WTC11 (cell line): ENCODE results near the gene KIAA1210. TPM values are rescaled to one million over a fixed set of nuclear protein-coding genes. Genes with fewer than 3 reads are reported as not detected.

Source experiments
- ATAC-seq: fragments of 200-7000 bp; cut with Tn5 transposase; 2 replicates; pipeline ENCODE4 v1.10.0; 2021; ENCODE audit warnings: mild to moderate bottlenecking, moderate library complexity
- CTCF ChIA-PET: fragments of 300-600 bp; sonication (Branson Sonifier 250); formaldehyde crosslinking; loops from one replicate; lab custom pipeline; 2021; ENCODE audit warnings: antibody characterized with exemption; lab: Charles Lee
- POLR2A ChIA-PET: fragments of 350-600 bp; sonication (Branson Sonifier 250); formaldehyde crosslinking; loops from one replicate; lab custom pipeline; 2021; ENCODE audit warnings: antibody characterized with exemption; lab: Charles Lee
- DNase-seq: peaks from one replicate; pipeline ENCODE4 v3.0.0; 2021; ENCODE audit warnings: low spot score
- H3K27ac Mint-ChIP-seq: 2 replicates; pipeline ENCODE4 v1.8.0; 2021; ENCODE audit warnings: mixed read lengths
- H3K27me3 Mint-ChIP-seq: 2 replicates; pipeline ENCODE4 v1.8.0; 2021; ENCODE audit warnings: low read depth, mild to moderate bottlenecking, moderate library complexity, mixed read lengths
- H3K36me3 Mint-ChIP-seq: 2 replicates; pipeline ENCODE4 v1.8.0; 2021; ENCODE audit warnings: mixed read lengths
- H3K4me1 Mint-ChIP-seq: 2 replicates; pipeline ENCODE4 v1.8.0; 2022; ENCODE audit warnings: mixed read lengths
- H3K4me3 Mint-ChIP-seq: 2 replicates; pipeline ENCODE4 v1.8.0; 2021; ENCODE audit warnings: mild to moderate bottlenecking, moderate library complexity, mixed read lengths
- H3K9me3 Mint-ChIP-seq: 2 replicates; pipeline ENCODE4 v1.8.0; 2021; ENCODE audit warnings: mixed read lengths
- ATF1 ChIP-seq: sonication (generic); formaldehyde crosslinking; IDR thresholded peaks from 2 replicates; pipeline ENCODE4 v1.8.1; 2023; ENCODE audit warnings: mild to moderate bottlenecking, moderate library complexity, missing genetic modification reagents
- ETV6 ChIP-seq: sonication (generic); formaldehyde crosslinking; IDR thresholded peaks from 2 replicates; pipeline ENCODE4 v1.8.1; 2022; ENCODE audit warnings: mild to moderate bottlenecking, missing genetic modification reagents
- FOXJ3 ChIP-seq: sonication (generic); formaldehyde crosslinking; IDR thresholded peaks from 2 replicates; pipeline ENCODE4 v1.9.0; 2021; ENCODE audit warnings: missing genetic modification reagents, mild to moderate bottlenecking, borderline replicate concordance
- GABPB1 ChIP-seq: sonication (generic); formaldehyde crosslinking; IDR thresholded peaks from 2 replicates; pipeline ENCODE4 v1.8.1; 2023; ENCODE audit warnings: mild to moderate bottlenecking, missing genetic modification reagents
- KAT7 ChIP-seq: sonication (generic); formaldehyde crosslinking; IDR thresholded peaks from 2 replicates; pipeline ENCODE4 v1.8.1; 2023; ENCODE audit warnings: missing genetic modification reagents, mild to moderate bottlenecking, borderline replicate concordance
- NFATC4 ChIP-seq: fragments of 250-450 bp; sonication (Bioruptor Pico); IDR thresholded peaks from 2 replicates; pipeline ENCODE4 v1.9.0; 2021; ENCODE audit warnings: mild to moderate bottlenecking
- SOX15 ChIP-seq: fragments of 250-450 bp; sonication (Bioruptor Pico); IDR thresholded peaks from 2 replicates; pipeline ENCODE4 v1.9.0; 2021; ENCODE audit warnings: mild to moderate bottlenecking
- TCF7 ChIP-seq: sonication (generic); formaldehyde crosslinking; IDR thresholded peaks from 2 replicates; pipeline ENCODE4 v1.8.0; 2022; ENCODE audit warnings: mild to moderate bottlenecking, low read depth, missing genetic modification reagents, moderate library complexity
- ZNF423 ChIP-seq: fragments of 250-450 bp; sonication (Bioruptor Pico); IDR thresholded peaks from 2 replicates; pipeline ENCODE4 v2.1.2; 2022; ENCODE audit warnings: mild to moderate bottlenecking, moderate library complexity
- total RNA-seq: library from RNA; stranded (reverse); gene quantifications from 3 replicates; pipeline ENCODE4 v1.2.3, GENCODE V29; 2021
- TF ChIP-seq, protein P1 (sequence below): fragments of 200-600 bp; IDR thresholded peaks from 2 replicates; pipeline ENCODE4 v1.8.0; 2022; ENCODE audit warnings: antibody characterized with exemption
- TF ChIP-seq, protein P2 (sequence below): sonication (generic); formaldehyde crosslinking; IDR thresholded peaks from 2 replicates; pipeline ENCODE4 v1.8.0; 2022; ENCODE audit warnings: mild to moderate bottlenecking, missing genetic modification reagents
- TF ChIP-seq, protein P3 (sequence below): sonication (generic); formaldehyde crosslinking; IDR thresholded peaks from 2 replicates; pipeline ENCODE4 v1.8.0; 2022; ENCODE audit warnings: mild to moderate bottlenecking, missing genetic modification reagents
- TF ChIP-seq, protein P4 (sequence below): fragments of 250-450 bp; sonication (Bioruptor Pico); IDR thresholded peaks from 2 replicates; pipeline ENCODE4 v1.9.0; 2021; ENCODE audit warnings: mild to moderate bottlenecking, borderline replicate concordance
- TF ChIP-seq, protein P5 (sequence below): sonication (generic); formaldehyde crosslinking; IDR thresholded peaks from 2 replicates; pipeline ENCODE4 v1.8.1; 2023; ENCODE audit warnings: mild to moderate bottlenecking, missing genetic modification reagents, borderline replicate concordance
- TF ChIP-seq, protein P6 (sequence below): fragments of 250-450 bp; sonication (Bioruptor Pico); IDR thresholded peaks from 2 replicates; pipeline ENCODE4 v1.9.0; 2021; ENCODE audit warnings: moderate library complexity, mild to moderate bottlenecking, inconsistent platforms, borderline replicate concordance
- TF ChIP-seq, protein P7 (sequence below): sonication (generic); formaldehyde crosslinking; IDR thresholded peaks from 2 replicates; pipeline ENCODE4 v1.8.1; 2023; ENCODE audit warnings: mild to moderate bottlenecking, moderate library complexity, missing genetic modification reagents
- TF ChIP-seq, protein P8 (sequence below): sonication (generic); formaldehyde crosslinking; IDR thresholded peaks from 2 replicates; pipeline ENCODE4 v1.8.1; 2023; ENCODE audit warnings: mild to moderate bottlenecking, missing genetic modification reagents, moderate library complexity

The KIAA1210 gene
- total RNA-seq, 1 experiment from 2014 or later, result not detected

DNA sequence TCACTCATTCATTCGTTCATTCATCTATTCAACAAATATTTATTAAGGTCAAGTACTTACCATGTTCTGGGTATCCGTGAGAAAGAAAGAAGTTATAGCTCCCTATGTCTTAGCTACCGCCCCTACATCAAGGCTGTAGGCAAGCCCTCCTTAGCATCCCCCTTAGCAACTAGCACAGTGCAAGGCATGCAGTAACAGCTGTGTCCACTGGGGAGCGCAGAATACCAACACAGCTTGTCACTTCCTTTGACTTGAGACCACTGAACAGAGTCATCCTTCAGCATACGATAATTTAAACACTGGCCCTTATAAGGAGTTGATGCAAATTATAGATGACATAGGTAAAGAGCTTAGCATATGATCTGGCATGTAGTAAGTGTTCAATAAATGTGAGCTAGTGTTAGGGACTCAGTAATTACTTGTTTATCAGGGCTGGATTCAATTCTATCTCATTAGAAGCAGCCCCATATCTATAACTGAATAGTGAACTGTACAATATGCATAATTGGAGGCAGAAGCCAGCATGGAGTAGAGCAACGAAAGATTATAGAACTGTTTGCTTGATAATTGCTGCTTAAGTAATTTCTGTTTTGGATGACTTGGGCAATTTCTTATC lies 8.7 kb downstream of the KIAA1210 start:
- ChIA-PET POLR2A (no interaction called here), CTCF (interaction anchor here (0.6 to 2.5 kb wide), 20 partner anchors 9 to 393 kb away, joined by 3 to 12 read pairs (median 4); partner anchors contain the start of gene KIAA1210)
- Mint-ChIP-seq H3K4me1 (peaks cover 4% of the 10 kb centered on the region; the same call in 1 of the 2 replicates), H3K36me3 (no peaks in the 10 kb centered on the region), H3K27ac (no peak overlapping the region)
- ATAC-seq (peak; percentile 98), DNase-seq (peak; percentile 74)
- TF ChIP-seq SOX15 (CRISPR knock-in tag) (no peak), ZNF423 (CRISPR knock-in tag) (no peak)
- TF ChIP-seq, protein P1, sequence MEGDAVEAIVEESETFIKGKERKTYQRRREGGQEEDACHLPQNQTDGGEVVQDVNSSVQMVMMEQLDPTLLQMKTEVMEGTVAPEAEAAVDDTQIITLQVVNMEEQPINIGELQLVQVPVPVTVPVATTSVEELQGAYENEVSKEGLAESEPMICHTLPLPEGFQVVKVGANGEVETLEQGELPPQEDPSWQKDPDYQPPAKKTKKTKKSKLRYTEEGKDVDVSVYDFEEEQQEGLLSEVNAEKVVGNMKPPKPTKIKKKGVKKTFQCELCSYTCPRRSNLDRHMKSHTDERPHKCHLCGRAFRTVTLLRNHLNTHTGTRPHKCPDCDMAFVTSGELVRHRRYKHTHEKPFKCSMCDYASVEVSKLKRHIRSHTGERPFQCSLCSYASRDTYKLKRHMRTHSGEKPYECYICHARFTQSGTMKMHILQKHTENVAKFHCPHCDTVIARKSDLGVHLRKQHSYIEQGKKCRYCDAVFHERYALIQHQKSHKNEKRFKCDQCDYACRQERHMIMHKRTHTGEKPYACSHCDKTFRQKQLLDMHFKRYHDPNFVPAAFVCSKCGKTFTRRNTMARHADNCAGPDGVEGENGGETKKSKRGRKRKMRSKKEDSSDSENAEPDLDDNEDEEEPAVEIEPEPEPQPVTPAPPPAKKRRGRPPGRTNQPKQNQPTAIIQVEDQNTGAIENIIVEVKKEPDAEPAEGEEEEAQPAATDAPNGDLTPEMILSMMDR, result peak; percentile 39
- TF ChIP-seq, all 79 proteins: peak for 1
- Mint-ChIP-seq H3K9me3 (no peaks in the 10 kb centered on the region), H3K27me3 (no peaks in the 10 kb centered on the region), H3K4me3 (no peak overlapping the region)

DNA sequence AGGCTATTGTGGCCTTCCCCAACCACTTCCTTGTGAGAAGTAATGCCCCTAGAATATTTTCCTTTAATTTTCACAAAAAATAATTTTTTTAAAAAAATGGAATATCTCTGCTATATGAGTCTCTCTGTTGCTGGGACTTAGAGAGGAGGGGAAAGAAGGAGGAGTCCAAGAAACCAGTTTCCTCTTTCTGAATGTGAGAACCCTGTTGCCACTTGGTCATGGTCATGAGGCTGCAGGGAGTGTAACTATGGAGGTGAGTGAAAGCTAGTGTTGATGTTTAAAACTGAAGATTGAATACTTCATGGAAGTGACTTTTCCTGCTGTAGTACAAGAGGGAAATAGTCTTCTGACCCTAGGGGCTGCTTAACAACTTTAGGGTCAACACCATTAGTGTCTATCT lies 20.4 kb downstream of the KIAA1210 start:
- peaks cover 7% of the 10 kb centered on the region for H3K4me1 Mint-ChIP-seq
- DNase-seq (no peak), ATAC-seq (no peak)
- no peaks in the 10 kb centered on the region for H3K36me3 Mint-ChIP-seq
- ChIA-PET POLR2A (no interaction called here), CTCF (interaction anchor here (1.3 kb wide), 1 partner anchor 11 kb away, joined by 5 read pairs; no protein-coding TSS in a partner anchor)
- no peak overlapping the region for H3K27ac Mint-ChIP-seq
- no peak overlapping the region for H3K4me3 Mint-ChIP-seq
- H3K9me3 Mint-ChIP-seq, result no peaks in the 10 kb centered on the region
- peaks cover 5% of the 10 kb centered on the region; the same call in 1 of the 2 replicates for H3K27me3 Mint-ChIP-seq
- TF ChIP-seq, protein P2, sequence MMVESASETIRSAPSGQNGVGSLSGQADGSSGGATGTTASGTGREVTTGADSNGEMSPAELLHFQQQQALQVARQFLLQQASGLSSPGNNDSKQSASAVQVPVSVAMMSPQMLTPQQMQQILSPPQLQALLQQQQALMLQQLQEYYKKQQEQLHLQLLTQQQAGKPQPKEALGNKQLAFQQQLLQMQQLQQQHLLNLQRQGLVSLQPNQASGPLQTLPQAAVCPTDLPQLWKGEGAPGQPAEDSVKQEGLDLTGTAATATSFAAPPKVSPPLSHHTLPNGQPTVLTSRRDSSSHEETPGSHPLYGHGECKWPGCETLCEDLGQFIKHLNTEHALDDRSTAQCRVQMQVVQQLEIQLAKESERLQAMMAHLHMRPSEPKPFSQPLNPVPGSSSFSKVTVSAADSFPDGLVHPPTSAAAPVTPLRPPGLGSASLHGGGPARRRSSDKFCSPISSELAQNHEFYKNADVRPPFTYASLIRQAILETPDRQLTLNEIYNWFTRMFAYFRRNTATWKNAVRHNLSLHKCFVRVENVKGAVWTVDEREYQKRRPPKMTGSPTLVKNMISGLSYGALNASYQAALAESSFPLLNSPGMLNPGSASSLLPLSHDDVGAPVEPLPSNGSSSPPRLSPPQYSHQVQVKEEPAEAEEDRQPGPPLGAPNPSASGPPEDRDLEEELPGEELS (CRISPR knock-in tag), result no peak
- TF ChIP-seq, protein P3, sequence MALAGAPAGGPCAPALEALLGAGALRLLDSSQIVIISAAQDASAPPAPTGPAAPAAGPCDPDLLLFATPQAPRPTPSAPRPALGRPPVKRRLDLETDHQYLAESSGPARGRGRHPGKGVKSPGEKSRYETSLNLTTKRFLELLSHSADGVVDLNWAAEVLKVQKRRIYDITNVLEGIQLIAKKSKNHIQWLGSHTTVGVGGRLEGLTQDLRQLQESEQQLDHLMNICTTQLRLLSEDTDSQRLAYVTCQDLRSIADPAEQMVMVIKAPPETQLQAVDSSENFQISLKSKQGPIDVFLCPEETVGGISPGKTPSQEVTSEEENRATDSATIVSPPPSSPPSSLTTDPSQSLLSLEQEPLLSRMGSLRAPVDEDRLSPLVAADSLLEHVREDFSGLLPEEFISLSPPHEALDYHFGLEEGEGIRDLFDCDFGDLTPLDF, result no peak
- TF ChIP-seq ETV6 (CRISPR knock-in tag) (no peak), ATF1 (CRISPR knock-in tag) (no peak), FOXJ3 (CRISPR knock-in tag) (no peak), NFATC4 (CRISPR knock-in tag) (no peak), GABPB1 (CRISPR knock-in tag) (no peak), TCF7 (CRISPR knock-in tag) (no peak), KAT7 (CRISPR knock-in tag) (no peak)
- TF ChIP-seq, protein P4, sequence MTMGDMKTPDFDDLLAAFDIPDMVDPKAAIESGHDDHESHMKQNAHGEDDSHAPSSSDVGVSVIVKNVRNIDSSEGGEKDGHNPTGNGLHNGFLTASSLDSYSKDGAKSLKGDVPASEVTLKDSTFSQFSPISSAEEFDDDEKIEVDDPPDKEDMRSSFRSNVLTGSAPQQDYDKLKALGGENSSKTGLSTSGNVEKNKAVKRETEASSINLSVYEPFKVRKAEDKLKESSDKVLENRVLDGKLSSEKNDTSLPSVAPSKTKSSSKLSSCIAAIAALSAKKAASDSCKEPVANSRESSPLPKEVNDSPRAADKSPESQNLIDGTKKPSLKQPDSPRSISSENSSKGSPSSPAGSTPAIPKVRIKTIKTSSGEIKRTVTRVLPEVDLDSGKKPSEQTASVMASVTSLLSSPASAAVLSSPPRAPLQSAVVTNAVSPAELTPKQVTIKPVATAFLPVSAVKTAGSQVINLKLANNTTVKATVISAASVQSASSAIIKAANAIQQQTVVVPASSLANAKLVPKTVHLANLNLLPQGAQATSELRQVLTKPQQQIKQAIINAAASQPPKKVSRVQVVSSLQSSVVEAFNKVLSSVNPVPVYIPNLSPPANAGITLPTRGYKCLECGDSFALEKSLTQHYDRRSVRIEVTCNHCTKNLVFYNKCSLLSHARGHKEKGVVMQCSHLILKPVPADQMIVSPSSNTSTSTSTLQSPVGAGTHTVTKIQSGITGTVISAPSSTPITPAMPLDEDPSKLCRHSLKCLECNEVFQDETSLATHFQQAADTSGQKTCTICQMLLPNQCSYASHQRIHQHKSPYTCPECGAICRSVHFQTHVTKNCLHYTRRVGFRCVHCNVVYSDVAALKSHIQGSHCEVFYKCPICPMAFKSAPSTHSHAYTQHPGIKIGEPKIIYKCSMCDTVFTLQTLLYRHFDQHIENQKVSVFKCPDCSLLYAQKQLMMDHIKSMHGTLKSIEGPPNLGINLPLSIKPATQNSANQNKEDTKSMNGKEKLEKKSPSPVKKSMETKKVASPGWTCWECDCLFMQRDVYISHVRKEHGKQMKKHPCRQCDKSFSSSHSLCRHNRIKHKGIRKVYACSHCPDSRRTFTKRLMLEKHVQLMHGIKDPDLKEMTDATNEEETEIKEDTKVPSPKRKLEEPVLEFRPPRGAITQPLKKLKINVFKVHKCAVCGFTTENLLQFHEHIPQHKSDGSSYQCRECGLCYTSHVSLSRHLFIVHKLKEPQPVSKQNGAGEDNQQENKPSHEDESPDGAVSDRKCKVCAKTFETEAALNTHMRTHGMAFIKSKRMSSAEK (CRISPR knock-in tag), result no peak
- TF ChIP-seq, protein P5, sequence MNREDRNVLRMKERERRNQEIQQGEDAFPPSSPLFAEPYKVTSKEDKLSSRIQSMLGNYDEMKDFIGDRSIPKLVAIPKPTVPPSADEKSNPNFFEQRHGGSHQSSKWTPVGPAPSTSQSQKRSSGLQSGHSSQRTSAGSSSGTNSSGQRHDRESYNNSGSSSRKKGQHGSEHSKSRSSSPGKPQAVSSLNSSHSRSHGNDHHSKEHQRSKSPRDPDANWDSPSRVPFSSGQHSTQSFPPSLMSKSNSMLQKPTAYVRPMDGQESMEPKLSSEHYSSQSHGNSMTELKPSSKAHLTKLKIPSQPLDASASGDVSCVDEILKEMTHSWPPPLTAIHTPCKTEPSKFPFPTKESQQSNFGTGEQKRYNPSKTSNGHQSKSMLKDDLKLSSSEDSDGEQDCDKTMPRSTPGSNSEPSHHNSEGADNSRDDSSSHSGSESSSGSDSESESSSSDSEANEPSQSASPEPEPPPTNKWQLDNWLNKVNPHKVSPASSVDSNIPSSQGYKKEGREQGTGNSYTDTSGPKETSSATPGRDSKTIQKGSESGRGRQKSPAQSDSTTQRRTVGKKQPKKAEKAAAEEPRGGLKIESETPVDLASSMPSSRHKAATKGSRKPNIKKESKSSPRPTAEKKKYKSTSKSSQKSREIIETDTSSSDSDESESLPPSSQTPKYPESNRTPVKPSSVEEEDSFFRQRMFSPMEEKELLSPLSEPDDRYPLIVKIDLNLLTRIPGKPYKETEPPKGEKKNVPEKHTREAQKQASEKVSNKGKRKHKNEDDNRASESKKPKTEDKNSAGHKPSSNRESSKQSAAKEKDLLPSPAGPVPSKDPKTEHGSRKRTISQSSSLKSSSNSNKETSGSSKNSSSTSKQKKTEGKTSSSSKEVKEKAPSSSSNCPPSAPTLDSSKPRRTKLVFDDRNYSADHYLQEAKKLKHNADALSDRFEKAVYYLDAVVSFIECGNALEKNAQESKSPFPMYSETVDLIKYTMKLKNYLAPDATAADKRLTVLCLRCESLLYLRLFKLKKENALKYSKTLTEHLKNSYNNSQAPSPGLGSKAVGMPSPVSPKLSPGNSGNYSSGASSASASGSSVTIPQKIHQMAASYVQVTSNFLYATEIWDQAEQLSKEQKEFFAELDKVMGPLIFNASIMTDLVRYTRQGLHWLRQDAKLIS (CRISPR knock-in tag), result no peak
- TF ChIP-seq, protein P6, sequence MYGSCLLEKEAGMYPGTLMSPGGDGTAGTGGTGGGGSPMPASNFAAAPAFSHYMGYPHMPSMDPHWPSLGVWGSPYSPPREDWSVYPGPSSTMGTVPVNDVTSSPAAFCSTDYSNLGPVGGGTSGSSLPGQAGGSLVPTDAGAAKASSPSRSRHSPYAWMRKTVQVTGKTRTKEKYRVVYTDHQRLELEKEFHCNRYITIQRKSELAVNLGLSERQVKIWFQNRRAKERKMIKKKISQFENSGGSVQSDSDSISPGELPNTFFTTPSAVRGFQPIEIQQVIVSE, result no peak
- TF ChIP-seq, protein P7, sequence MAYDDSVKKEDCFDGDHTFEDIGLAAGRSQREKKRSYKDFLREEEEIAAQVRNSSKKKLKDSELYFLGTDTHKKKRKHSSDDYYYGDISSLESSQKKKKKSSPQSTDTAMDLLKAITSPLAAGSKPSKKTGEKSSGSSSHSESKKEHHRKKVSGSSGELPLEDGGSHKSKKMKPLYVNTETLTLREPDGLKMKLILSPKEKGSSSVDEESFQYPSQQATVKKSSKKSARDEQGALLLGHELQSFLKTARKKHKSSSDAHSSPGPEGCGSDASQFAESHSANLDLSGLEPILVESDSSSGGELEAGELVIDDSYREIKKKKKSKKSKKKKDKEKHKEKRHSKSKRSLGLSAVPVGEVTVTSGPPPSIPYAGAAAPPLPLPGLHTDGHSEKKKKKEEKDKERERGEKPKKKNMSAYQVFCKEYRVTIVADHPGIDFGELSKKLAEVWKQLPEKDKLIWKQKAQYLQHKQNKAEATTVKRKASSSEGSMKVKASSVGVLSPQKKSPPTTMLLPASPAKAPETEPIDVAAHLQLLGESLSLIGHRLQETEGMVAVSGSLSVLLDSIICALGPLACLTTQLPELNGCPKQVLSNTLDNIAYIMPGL (CRISPR knock-in tag), result no peak
- TF ChIP-seq, protein P8, sequence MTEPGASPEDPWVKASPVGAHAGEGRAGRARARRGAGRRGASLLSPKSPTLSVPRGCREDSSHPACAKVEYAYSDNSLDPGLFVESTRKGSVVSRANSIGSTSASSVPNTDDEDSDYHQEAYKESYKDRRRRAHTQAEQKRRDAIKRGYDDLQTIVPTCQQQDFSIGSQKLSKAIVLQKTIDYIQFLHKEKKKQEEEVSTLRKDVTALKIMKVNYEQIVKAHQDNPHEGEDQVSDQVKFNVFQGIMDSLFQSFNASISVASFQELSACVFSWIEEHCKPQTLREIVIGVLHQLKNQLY (CRISPR knock-in tag), result no peak
